ENCODE data around the gene ACTA2. TPM values are rescaled to one million over a fixed set of nuclear protein-coding genes. Genes with fewer than 3 reads are reported as not detected.

Gene ACTA2
- total and polyA plus RNA-seq, 8 donors, result 8.1 to 78.7 (median 32.2) TPM

- WGBS, 2 donors, result 60 to 65% methylated on average over 7 of the region's 7 CpGs
- Histone ChIP-seq H3K36me3 (no peaks in the 10 kb centered on the region), H3K4me1 (peaks cover 0 to 16% (median 6%) of the 10 kb centered on the region in 3 donors), H3K27me3 (no peaks in the 10 kb centered on the region), H3K9me3 (no peaks in the 10 kb centered on the region), H3K27ac (no peak overlapping the region), H3K4me3 (no peak overlapping the region)
- no peak for TF ChIP-seq CTCF (IDR thresholded peaks at IDR 0.05)
- DNase-seq (no peak), FAIRE-seq (no peak), ATAC-seq (no peak)
- intact Hi-C loops (cut with DNase I), result no loop called here
These were observed 42.7 kb upstream of the ACTA2 start for GRCh38 chr10:88995156-88995876.

DNA sequence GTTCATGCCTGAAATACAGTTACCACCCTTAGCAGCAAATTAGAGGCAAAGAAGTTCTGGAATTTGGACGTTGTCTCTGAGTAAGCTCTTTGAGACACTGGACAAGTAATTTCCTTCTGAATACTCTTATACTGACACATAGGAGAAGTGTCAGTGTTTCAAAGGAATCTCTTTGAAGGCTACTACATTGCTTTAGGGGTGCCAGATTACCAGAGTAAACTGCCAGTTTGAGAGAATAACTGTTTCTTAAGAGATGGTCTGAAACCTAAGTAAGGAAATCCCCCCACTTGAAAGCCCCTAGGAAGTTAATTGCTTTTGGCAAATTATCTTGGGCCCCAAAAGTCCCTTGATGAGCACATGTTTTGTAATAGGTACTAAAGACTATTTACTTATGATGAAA is 41.4 kb upstream of the ACTA2 start:
- WGBS, 2 donors, result 54 to 57% methylated on average over 1 of the region's 1 CpG
- no peak overlapping the region for H3K4me3 ChIP-seq

GRCh38 chr10:88992921-88993524 is 40.5 kb upstream of the ACTA2 start:
- no peak for TF ChIP-seq CTCF (IDR thresholded peaks at IDR 0.05)
- Histone ChIP-seq H3K4me3 (peak overlapping the region in 1 of 4 donors; percentile 70), H3K27me3 (no peaks in the 10 kb centered on the region), H3K27ac (peak overlapping the region in 1 of 4 donors; percentile 28), H3K36me3 (no peaks in the 10 kb centered on the region), H3K4me1 (peaks cover 0 to 16% (median 6%) of the 10 kb centered on the region in 3 donors), H3K9me3 (no peaks in the 10 kb centered on the region)
- ATAC-seq (no peak), DNase-seq (no peak), FAIRE-seq (peak; percentile 49)
- intact Hi-C loops (cut with DNase I), result no loop called here
- 61 to 66% methylated on average over 3 of the region's 3 CpGs for WGBS, 2 donors

More for the DNA sequence above, 41.4 kb upstream of the ACTA2 start:
- peak overlapping the region in 1 of 4 donors; percentile 28 for H3K27ac ChIP-seq
- H3K4me1 ChIP-seq, result peaks cover 0 to 16% (median 6%) of the 10 kb centered on the region in 3 donors
- FAIRE-seq (no peak), ATAC-seq (no peak), DNase-seq (no peak)
- no peaks in the 10 kb centered on the region for H3K36me3 ChIP-seq
- no peaks in the 10 kb centered on the region for H3K27me3 ChIP-seq
- intact Hi-C loops (cut with DNase I), result no loop called here
- no peak for TF ChIP-seq CTCF (IDR thresholded peaks at IDR 0.05)
- no peaks in the 10 kb centered on the region for H3K9me3 ChIP-seq

GRCh38 chr10:88991899-88992320 is 39.3 kb upstream of the ACTA2 start:
- WGBS, 2 donors, result 14 to 16% methylated on average over 6 of the region's 6 CpGs
- peak overlapping the region in 3 of 4 donors; percentile 66 to 92 (median 90) for H3K27ac ChIP-seq
- peak overlapping the region; percentile 58 to 92 (median 76) for H3K4me3 ChIP-seq
- H3K4me1 ChIP-seq, result peaks cover 0 to 16% (median 6%) of the 10 kb centered on the region in 3 donors
- no peak for ATAC-seq
- H3K9me3 ChIP-seq, result no peaks in the 10 kb centered on the region
- H3K27me3 ChIP-seq, result no peaks in the 10 kb centered on the region
- FAIRE-seq, result no peak
- no peak for DNase-seq
- no peaks in the 10 kb centered on the region for H3K36me3 ChIP-seq
- intact Hi-C loops (cut with DNase I), result no loop called here
- TF ChIP-seq CTCF (IDR thresholded peaks at IDR 0.05), result no peak

Measured in pancreas (tissue), 10 donors.